Measurements from ENCODE around the gene TTC39C. TPM values are rescaled to one million over a fixed set of nuclear protein-coding genes. Genes with fewer than 3 reads are reported as not detected.
"Not testable (repeated sequence)": the region's sequence is repeated elsewhere in the genome, so short reads cannot be mapped to it uniquely, and the experiment has no call there.

TTC39C gene
- total RNA-seq, 2 experiments from 2014 or later: 55.8 to 56.4 TPM

GRCh38 chr18:24041691-24042090 is 27.1 kb downstream of the TTC39C start:
- ChIA-PET POLR2A (no interaction called here), CTCF (no interaction called here)

- ChIA-PET CTCF (interaction anchor here (0.8 to 1.1 kb wide), 2 partner anchors 8 to 11 kb away, joined by 3 to 4 read pairs; no protein-coding TSS in a partner anchor), POLR2A (interaction anchor here (0.5 kb wide), 1 partner anchor 1033 kb away, joined by 3 read pairs; no protein-coding TSS in a partner anchor)
Observed at GRCh38 chr18:24043403-24043802, 28.8 kb downstream of the TTC39C start.

DNA sequence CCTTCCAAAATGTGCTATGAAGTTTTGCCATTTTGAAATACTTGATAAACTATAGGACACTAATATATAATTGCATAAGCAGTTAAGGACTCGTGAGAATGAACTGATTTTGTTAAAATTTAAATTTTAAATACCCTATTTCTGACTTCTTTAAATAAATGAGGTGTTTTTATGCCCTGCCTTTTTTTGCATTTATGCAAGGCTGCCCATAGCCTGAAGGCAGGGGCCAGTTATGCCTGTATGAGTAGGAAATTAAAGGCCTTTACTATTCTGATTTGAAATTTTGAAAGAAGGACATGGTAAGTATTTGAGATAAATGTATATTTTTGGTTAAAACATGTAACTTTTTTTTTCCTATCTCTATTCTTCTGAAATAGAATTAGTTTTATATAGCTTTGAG is 33.7 kb downstream of the TTC39C start:
- ChIA-PET CTCF (no interaction called here), POLR2A (no interaction called here)

GRCh38 chr18:24049142-24049541 is 34.6 kb downstream of the TTC39C start:
- CTCF ChIA-PET: no interaction called here
- POLR2A ChIA-PET: no interaction called here

GRCh38 chr18:24051031-24051947 is 36.7 kb downstream of the TTC39C start:
- ChIA-PET POLR2A (no interaction called here), CTCF (interaction anchor here (0.7 to 0.8 kb wide), 2 partner anchors 8 to 132 kb away, joined by 3 read pairs; no protein-coding TSS in a partner anchor)

DNA sequence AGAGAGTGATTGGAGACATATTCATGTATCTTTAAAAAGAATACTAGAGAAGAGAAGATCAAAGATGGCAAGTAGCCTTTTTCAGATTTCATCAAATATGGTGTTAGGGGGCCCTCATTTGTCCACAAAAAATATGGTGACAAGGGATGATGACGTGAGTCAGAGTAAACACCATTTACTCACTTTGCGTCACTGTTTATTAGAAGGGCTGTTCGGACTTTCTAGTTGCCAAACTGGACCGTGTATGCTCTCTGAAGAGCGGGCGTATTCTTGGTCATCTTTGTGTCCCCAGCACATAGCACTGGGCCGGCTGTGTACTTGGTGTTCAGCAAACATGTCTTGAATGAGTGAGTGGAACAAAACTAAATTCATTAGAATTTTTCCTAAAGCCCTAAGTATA is 37.5 kb downstream of the TTC39C start:
- POLR2A ChIA-PET: no interaction called here
- CTCF ChIA-PET: no interaction called here

DNA sequence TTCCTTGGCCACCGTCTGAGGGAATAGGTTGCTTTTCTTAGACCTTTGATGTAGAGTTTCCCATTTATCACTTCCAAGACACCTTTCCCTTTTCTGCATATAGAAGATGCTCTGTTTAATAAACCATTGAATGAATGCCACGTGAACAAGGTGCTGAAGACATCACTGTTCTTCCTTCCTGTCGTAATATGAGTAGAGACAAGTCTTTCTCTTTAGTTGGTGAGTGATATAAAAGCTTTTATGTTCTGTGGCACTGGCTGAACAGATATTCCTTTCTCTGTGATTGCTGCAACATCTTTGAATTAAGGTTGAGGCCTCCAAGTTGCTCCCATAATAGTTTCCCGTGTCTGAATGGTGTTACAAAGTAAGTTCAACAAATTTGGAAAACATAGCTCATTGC is 38.7 kb downstream of the TTC39C start:
- POLR2A ChIA-PET: interaction anchor here (0.6 to 0.8 kb wide), 3 partner anchors 27 to 54 kb away, joined by 3 to 5 read pairs (median 3); no protein-coding TSS in a partner anchor

GRCh38 chr18:24054130-24054529 is 39.6 kb downstream of the TTC39C start:
- CTCF ChIA-PET: no interaction called here
- POLR2A ChIA-PET: interaction anchor here (0.6 kb wide), 1 partner anchor 168 kb away, joined by 3 read pairs; no protein-coding TSS in a partner anchor

More for the DNA sequence above, 38.7 kb downstream of the TTC39C start:
- CTCF ChIA-PET: no interaction called here

- CTCF ChIA-PET: interaction anchor here (1.3 kb wide), 1 partner anchor 136 kb away, joined by 3 read pairs; no protein-coding TSS in a partner anchor
- POLR2A ChIA-PET: interaction anchor here (0.6 to 0.8 kb wide), 2 partner anchors 25 to 40 kb away, joined by 3 to 6 read pairs; partner anchors contain the start of gene TTC39C
Observed at GRCh38 chr18:24055009-24055804, 40.7 kb downstream of the TTC39C start.

DNA sequence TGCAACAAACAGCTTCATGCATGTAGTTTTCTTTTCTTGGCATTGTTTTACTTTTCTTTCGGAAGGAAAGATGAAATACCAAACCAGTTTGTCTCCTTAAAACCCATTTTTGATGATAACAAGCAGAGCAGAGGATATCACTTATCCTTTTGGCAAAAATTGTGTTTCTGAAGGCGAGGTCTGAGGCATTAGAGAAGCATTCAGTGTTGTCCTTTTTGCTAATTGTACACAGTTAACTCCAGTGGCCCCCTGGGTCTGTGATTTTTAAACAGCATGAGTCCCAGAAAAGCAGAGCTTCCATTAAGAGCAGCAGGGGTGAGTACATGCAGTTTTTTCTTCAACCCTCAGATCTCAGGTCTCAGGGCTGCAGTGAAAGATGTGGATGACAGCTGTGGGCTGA is 41.3 kb downstream of the TTC39C start:
- CTCF ChIA-PET: interaction anchor here (1.3 kb wide), 1 partner anchor 137 kb away, joined by 3 read pairs; no protein-coding TSS in a partner anchor
- POLR2A ChIA-PET: interaction anchor here (0.6 to 0.8 kb wide), 2 partner anchors 24 to 41 kb away, joined by 3 to 6 read pairs; partner anchors contain the start of gene TTC39C

DNA sequence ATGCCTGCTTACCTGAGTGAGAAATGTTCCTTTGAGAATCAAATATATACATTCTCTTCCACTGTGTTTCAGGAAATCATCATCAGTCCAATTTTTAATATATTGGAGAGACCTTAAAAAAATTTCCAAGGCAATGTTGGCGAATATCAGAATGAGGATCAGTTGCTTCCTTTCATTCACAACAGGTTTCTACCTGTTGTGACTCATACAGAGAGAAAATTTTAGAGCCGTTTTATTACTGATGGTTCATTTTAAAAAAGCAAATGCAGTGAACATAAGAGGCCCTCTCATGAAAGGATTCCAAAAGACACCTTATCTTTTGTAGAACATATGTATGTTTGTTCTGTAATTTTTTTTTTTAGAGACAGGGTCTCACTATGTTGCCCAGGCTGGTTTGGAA is 42.0 kb downstream of the TTC39C start:
- ChIA-PET CTCF (no interaction called here), POLR2A (interaction anchor here (0.6 kb wide), 1 partner anchor 24 kb away, joined by 3 read pairs; no protein-coding TSS in a partner anchor)

GRCh38 chr18:24057804-24058203 is 43.2 kb downstream of the TTC39C start:
- POLR2A ChIA-PET: no interaction called here
- CTCF ChIA-PET: no interaction called here

GRCh38 chr18:24059385-24059784 is 44.8 kb downstream of the TTC39C start:
- POLR2A ChIA-PET: not testable (repeated sequence)
- CTCF ChIA-PET: interaction anchor here (1.2 kb wide), 1 partner anchor 64 kb away, joined by 3 read pairs; no protein-coding TSS in a partner anchor

DNA sequence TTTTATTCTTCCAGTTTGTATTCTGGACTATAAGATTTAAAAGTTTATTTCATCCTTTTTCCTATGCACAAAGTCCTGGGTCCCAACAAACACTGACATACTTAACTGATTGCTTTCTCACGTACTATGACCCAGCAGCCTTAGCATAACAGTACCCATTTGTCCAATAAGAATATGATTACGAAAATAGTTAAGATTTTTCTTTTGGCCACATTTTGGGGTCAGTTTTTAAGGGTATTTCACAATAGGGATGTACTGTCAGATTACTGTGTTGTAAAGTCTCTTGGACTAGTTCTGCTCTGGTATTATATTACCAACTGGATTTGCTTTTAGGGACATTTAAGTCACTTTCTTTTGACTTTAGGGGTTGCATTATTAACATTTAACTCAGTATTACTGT is 46.1 kb downstream of the TTC39C start:
- POLR2A ChIA-PET: no interaction called here
- CTCF ChIA-PET: interaction anchor here (0.7 kb wide), 1 partner anchor 177 kb away, joined by 3 read pairs; no protein-coding TSS in a partner anchor

DNA sequence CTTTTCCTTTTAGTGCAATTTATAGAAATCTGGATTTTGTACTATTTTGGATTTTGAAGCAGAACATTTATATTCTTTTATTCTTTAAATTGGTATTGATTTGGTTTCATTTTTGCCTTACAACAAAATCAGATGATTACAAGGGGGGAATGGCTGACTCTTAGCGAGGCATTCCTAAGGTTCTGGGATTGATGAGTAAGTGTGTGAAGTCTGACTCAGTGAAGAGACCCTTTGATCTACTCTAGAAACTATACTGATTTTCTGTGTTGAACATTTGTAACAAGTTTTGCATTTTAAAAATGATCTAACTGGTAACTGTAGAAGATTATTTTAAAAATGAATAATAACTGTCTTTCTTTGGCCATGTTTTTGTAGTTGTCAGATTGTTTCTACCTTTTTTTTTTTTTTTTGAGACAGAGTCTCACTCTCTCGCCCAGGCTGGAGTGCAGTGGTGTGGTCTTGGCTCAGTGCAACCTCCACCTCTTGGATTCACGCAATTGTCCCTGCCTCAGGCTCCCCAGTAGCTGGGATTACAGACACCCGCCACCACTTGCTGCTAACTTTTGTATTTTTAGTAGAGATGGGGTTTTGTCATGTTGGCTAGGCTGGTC is 48.7 kb downstream of the TTC39C start:
- ChIA-PET POLR2A (no interaction called here), CTCF (interaction anchor here (0.6 to 0.7 kb wide), 2 partner anchors 66 to 118 kb away, joined by 3 read pairs; no protein-coding TSS in a partner anchor)

DNA sequence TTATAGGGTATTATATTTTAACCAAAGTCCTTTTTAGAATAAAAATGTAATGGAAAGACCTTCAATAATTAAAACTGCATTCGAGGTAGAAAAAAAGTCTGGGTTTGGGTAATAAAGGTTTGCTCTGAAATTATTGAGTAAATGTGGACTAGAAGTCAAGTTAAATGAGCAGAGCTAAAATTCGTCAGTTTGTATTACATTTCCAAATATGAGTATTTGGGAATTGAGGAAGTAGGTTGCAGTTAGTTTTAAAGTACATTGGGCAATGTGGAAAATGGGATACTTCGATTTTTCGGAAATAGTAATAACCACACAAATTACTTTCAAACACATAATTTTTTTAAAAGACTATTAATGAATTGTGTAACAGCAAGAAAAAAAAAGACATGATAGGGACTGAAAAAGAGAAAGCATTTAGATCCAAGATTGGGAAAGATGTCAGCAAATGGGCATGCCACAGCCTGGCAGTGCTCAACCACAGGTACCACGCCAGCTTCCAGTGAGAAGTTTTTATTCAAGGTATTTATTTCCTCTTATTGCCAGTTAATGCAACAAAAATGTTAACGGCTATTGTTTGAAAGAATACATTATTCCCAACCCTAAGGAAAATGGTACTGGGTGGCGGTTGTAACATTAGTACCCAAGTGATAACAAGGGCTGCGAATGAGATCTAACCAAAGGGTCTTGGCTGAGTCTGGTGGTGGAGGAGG is 50.0 kb downstream of the TTC39C start:
- POLR2A ChIA-PET: interaction anchor here (0.6 kb wide), 1 partner anchor 50 kb away, joined by 3 read pairs; the partner anchor contains the start of gene TTC39C
- CTCF ChIA-PET: interaction anchor here (1.6 kb wide), 1 partner anchor 12 kb away, joined by 5 read pairs; no protein-coding TSS in a partner anchor

DNA sequence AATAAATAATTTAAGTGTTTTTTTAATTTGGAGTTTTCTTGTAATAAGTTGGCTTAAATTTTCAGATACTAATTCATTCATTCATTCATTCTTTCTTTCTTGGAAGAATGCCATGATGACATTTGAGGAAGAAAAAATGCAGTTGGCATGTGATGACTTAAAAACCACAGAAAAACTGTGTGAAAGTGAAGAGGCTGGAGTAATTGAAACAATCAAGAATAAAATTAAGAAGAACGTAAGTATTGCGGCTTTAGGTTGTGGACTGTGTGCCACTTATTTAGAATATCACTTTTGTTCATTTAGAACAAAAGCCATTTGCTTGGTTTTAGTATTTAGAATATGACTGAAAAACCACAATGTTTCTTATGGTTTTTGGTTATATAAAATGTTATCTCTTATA is 51.4 kb downstream of the TTC39C start:
- ChIA-PET CTCF (no interaction called here), POLR2A (interaction anchor here (1.0 to 1.1 kb wide), 2 partner anchors 18 to 51 kb away, joined by 3 to 6 read pairs; partner anchors contain the start of gene TTC39C)

GRCh38 chr18:24068945-24069693 is 54.6 kb downstream of the TTC39C start:
- ChIA-PET CTCF (no interaction called here), POLR2A (no interaction called here)
